HG03378 (cell line): ENCODE data around the gene PCDHGA3.
"Not testable (repeated sequence)": the region's sequence is repeated elsewhere in the genome, so short reads cannot be mapped to it uniquely, and the experiment has no call there.

Experiments used
- ATAC-seq: cut with Tn5 transposase; IDR thresholded peaks from one replicate; pipeline ENCODE4 v1.9.1; 2021; ENCODE audit warnings: mild to moderate bottlenecking, moderate library complexity; ENCODE audit not compliant: unreplicated experiment

Gene PCDHGA3

GRCh38 chr5:141375444-141376155, 32.0 kb downstream of the PCDHGA3 start:
- ATAC-seq, result not testable (repeated sequence)

GRCh38 chr5:141382469-141383294, 39.1 kb downstream of the PCDHGA3 start, which contains the start of gene PCDHGA7:
PCDHGA7 (plus strand) TSS chr5:141382742; CDS start chr5:141382900, 158 bp downstream.
- ATAC-seq, result no peak

GRCh38 chr5:141383345-141383744, 39.7 kb downstream of the PCDHGA3 start:
- no peak for ATAC-seq

GRCh38 chr5:141384471-141385267, 41.0 kb downstream of the PCDHGA3 start:
- ATAC-seq, result no peak

- ATAC-seq, result peak; percentile 54
Observed at GRCh38 chr5:141387557-141388311, 44.1 kb downstream of the PCDHGA3 start, which contains the start of gene PCDHGB4. PCDHGB4 (plus strand) TSS chr5:141387698; CDS start chr5:141387885, 187 bp downstream.

- no peak for ATAC-seq
Observed at GRCh38 chr5:141388661-141389060, 45.0 kb downstream of the PCDHGA3 start.

GRCh38 chr5:141389153-141390042, 45.8 kb downstream of the PCDHGA3 start:
- no peak for ATAC-seq

GRCh38 chr5:141392429-141393198, 49.0 kb downstream of the PCDHGA3 start, which contains the start of gene PCDHGA8:
PCDHGA8 (plus strand) TSS chr5:141392633; CDS start chr5:141392814, 181 bp downstream.
- no peak for ATAC-seq

- no peak for ATAC-seq
Observed at GRCh38 chr5:141393267-141393666, 49.6 kb downstream of the PCDHGA3 start.

GRCh38 chr5:141394401-141395187, 51.0 kb downstream of the PCDHGA3 start:
- not testable (repeated sequence) for ATAC-seq
